Measurements from ENCODE around the gene MAP1B.

- TF ChIP-seq CTCF (IDR thresholded peaks at IDR 0.05 in 8 of 11, conservative IDR thresholded peaks at IDR 0.05 in 3 of 11), result no peak
- TF ChIP-seq POLR2A (IDR thresholded peaks at IDR 0.05), result no peak
Measured at GRCh38 chr5:72146056-72146455, 38.8 kb downstream of the MAP1B start.
